GM21381 (cell line): Measurements from ENCODE around the gene JOSD2.

ENCODE experiments used
- ATAC-seq: cut with Tn5 transposase; IDR thresholded peaks from one replicate; pipeline ENCODE4 v1.9.1; 2021; ENCODE audit warnings: mild to moderate bottlenecking, moderate library complexity; ENCODE audit not compliant: unreplicated experiment

Gene JOSD2

DNA sequence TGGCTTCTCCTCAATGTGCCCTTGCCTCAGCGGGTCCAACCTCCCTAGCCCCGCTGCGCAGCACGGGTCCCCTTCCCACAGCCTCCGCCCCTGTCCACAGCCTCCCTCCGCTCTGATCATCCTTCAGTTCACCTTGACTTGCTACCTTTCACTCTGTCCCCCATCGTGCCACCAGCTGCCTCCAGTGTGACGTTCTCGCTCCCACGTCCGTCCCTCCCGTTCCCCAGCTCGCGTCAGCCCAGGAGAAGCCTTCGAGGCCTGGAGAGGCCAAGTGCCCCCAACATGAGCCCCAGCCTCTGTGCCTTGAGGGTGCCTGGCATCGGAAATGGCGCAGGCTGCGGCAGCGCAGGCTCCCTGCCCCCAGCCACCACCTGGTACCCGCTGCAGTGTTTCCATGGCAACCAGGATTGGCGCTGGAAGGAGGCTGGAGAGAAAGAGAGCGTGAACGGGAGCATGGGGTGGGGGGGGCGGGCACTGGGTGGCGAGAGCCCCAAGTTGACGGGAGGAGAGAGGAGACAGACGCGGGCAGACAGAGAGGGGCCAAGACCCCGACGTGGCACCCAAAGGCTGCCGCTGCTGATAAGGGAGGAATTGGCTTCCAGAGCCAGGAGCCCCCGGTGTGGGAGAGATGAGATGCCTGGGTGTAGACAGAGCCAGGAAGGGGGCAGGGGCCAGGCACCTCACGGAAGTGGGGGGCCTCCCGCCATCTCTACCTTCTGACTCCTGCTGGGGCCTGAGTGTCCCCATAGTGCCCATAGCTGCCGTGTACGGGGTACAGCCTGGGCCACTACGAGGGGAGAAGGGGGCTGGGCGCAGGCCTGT is 3.6 kb upstream of the JOSD2 start:
- ATAC-seq: no peak

DNA sequence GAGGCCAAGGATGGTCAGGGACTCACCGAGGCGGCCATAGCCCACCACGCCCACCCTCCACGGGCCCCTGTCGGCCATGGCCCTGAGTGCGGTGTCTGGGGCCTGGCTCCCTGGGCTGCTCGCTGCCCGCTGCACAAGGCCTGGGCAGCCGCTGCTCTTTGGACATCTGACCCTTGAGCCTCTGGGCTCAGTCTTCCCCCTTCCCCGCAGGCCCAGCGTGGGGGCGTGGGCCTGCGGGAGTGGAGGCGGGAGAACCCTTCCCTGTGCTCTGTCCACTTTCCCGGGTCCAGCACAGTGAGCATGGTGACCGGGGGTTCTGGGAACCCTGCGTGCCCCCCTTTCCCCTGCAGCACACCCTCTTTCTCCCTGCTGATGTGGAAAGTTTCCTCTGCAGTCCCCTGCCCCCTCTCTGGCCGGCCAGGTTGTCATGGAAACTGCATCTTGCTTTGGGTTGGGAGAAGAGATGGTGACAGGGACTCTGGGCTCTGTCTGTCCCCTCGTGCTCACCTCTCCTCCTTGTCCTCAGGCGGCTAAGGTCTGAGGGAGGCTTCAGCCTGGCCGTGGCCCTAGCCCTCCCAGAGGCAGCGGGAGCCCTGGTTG is 2.9 kb upstream of the JOSD2 start, which contains the start of gene ASPDH:
Gene ASPDH, minus strand, starts transcription at position 168 of the 600 bp plus-strand sequence. Its CDS starts 90 bp downstream, at position 78.
- no peak for ATAC-seq

DNA sequence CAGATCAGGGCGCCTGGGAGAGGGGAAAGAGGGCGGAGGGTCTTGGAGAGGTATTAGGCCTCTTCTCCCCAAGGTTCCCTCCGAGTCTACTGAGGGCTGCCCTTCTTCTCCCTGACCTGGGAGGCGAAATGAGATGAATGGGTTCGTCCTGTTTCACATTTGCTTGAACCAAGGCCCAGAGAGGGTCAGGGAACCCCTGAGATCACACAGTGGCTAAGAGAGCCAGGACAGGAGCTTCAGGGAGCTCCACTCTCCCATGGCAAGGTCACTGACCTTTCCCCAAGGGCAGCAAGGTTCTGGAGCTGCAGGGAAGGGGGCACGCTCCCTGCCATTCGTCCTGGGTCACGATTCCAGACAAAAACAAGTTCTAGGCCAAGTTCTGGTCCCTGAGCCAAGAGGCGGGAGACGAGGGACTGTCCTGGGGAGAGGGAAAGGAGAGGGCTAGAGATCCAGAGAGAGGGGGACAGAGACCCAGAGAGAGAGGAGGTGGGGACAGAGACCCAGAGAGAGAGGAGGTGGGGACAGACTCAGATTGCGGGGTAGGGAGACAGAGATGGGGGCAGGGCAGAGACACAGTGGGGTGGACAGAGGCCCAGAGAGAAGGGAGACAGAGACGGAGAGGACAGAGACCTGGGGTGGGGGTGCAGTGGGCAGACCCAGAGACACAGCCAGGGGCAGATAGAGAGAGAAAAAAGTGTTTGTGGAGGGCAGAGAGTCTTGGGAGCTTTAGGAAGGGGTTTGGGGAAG is 2.2 kb upstream of the JOSD2 start:
- no peak for ATAC-seq

DNA sequence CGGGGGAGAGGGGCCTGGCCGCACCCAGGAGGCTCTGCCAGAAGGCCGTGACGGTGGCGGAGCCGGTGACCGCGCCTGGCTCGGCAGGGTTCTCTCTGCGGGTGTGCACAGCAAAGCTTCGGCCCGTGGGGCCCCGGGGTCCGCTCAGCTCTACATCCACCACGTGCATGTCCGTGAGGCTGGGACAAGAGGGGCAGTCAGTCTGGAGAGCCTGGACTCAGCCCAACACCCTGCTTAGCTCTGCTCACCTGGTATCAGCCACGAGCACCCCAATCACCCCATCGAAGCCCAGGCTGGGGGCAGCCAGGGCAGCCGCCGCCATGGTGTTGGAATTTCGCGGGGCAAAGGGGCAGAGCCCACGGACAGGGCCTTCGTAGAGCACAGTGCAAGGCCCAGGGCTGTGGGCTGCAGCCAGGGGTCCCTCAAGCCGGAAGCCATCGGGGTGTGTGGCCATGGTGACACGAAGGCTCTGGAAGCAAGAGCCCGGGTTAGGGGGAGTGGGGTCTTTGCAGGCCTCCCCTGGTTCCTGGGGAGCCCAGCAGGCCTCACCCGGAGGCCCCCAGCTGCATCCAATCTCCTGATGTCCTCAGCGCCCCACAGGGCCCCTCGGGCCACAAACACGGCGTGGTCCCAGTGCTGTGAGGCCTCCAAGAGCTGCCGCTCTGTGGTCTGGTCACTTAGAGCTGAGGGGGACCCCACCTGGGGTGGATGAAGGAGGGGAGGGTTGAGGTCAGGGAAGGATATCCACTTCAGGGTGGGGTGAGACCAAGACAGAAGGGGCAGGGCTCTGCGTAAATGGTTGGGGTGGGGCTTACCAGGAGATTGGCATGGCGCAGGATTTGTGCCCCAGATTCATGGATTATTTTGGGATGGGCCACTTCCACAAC is 1.4 kb upstream of the JOSD2 start:
- no peak for ATAC-seq

DNA sequence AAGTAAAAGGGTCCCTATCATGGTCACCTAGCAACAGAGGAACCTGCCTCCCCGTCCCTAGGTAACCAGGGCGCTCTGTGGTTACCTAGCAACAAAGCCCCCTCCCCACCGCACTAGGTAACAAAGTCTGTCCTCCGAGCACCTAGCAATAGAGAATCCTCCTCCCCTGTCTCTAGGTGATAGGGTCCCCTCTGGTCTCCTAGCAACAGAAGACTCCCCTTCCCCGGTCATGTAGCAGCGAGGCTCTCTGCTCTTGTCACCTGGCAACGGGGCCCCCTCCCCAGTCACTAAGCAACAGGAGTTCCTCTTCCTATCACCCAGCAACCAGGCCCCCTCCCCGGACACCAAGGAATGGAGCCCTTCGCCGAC is 307 bp downstream of the JOSD2 start:
- ATAC-seq: no peak

DNA sequence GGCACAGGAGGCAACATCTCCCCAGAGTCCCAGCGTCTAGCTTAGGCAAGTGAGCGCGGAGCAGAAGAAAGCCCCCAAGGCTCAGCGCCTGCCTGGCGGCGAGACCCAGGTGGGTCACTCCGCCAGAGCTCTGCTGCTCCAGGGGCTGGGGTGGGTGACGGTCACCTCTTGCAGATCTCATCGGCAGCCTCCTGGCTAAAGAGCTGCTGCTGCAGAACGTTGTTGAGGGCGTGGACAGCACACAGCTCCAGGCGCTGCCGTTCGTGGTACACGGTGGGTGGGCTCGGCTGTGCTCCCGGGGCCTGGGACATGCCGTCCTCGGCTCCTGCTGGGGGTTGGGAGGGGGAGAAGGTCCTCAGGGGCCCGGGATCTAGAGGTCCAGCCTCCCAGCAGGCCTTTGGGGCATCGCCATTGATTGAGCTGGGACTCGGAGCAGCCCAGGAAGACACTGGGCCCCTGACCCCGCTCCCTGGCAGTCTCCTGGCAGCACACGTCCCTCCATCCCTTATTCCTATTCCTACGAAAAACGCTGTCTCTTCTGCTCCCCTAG is 795 bp downstream of the JOSD2 start:
- ATAC-seq: no peak

DNA sequence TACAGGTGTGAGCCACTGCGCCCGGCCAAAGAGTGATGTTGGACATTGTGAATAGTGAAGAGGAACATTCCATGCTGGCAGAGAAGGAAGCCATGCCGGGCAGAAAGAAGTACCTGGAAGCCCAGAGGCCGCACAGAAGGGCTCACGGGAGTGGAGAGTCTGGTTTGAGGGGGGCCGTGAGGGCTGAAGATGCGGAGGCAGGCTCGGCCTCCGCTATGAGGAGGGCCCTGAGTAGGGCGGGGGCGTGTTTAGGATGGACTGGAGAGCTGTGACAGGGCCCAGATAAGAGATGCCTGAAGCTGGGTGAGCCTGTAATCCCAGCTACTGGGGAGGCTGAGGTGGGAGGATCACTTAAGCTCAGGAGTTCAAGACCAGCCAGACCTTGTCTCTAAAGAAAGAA is 1.6 kb downstream of the JOSD2 start:
- ATAC-seq: no peak

DNA sequence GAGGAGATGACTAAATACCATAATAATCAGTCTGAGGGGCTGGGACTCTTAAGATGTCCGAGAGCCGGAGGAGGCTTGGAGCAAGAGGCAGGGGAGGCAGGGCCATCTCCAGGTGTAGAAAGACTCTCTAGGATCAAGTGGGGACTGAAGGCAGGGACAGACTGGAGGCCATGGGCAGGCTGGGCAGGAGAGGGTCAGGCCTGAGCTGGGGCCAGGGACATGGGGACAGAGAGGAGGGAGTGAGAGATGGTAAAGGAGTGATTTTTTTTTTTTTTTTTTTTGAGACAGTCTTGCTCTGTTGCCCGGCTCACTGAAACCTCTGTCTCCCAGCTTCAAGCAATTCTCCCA is 2.2 kb downstream of the JOSD2 start:
- no peak for ATAC-seq

DNA sequence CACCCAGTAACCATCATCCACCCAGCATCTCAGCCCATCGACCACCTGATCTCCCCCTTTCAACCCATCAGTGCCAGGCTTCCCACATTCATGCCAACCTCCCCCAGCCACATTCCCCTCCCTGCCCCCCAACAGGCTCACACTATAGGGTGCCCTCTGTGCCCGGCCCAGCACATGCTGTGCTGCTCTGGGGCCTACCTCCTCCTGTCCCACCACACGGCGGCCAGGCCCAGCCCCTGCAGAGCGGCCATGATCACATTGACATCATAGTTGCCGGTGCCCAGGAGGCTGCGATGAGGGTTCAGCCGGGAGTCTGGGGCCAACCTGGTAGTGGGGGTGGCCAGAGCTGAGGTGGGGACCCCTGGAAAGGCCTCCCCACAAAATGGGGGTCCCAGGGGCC is 3.6 kb downstream of the JOSD2 start:
- ATAC-seq: no peak

DNA sequence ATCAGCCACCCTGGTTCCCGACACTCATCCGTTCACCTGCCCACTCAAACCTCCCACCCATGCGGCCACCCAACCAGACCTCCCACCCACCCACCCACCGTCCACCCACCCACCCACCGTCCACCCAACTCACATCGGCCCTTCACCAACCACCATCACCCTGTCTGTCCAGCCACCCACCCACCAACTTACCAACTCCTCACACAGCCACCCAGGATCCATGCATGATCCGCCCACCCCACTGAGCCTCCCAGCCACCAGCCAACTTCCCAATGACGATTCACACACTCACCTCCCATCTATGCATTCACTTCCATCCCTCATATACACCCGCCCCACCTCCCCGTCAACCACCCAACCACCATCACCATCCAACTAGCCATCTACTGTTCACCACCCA is 4.3 kb downstream of the JOSD2 start:
- no peak for ATAC-seq

DNA sequence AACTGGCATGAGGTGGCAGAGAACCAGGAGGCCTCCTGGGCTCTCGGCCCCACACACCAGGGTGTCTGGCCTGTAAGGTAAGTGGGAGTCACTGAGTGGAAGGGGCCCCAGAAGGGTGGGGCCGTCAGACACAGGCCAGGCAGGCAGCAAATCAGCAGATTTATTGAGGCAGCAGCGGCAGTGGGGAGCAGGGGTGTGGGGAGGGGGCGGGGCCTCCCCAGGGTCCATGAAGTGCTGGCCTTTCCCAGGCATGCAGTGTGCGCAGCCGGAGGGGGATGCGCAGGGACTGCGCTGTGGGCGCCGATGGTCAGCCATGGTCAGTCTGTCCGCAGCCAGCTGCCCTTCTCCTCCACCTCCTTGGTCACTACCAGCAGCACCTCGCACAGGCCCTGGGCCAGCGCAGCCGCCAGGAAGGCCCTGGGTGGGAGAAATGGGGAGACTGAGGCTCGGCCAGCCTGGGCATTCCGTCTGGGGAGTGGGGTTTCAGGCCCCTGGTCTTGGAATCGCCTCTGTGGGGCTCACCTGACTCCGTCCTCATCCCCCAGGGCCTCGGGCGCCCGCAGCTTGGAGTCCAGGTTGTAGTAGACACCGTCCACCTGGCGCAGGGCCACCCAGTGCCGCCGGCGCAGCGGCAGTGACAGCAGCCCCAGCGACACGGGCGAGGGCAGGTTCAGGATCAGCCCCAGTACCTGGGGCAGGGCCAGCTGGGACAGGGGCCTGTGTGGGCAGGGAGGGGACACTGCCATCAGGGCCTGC is 5.0 kb downstream of the JOSD2 start:
- ATAC-seq: no peak

DNA sequence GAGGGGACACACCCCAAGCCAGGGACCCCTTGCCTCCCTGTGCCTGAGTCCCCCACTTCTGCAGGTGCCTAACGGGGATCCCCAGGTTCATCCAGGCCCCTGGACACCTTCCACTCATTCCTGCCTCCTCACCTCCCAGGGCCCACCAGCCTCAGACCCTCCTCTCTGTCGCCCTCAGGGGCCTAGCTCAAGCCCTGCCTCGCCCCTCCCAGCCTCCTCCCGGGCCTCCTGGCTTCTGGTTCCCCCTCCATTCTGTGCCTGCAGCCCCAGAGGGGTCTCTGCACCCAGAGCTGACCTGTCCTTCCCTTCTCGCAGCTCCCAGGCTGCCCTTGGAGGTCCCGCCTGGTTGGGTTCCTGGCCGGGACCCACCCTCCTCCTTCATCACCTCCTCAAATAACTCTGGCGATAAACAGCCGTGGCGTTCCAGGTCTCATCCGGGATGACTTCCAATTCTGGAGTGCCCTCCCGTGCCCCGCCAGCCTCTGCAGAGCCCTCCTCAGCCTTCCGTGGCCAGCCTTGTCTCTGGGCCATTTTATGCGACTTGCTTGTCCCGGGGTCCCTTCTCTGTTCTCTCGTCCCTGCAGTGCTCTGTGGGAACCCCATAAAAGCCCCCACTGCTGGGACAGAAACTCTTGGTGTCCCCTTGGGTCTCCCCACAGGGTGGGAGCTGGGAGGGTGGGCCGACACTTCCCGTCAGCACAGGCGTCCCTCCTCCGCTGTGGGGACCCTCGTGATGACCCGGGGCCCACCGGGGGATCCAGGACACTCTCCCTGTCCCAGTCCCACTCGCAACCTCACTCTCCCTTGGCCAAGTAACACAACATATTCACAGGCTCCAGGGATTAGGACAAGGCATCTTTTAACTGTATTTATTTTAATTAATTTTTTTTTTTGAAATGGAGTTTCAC is 9.2 kb downstream of the JOSD2 start:
- no peak for ATAC-seq

DNA sequence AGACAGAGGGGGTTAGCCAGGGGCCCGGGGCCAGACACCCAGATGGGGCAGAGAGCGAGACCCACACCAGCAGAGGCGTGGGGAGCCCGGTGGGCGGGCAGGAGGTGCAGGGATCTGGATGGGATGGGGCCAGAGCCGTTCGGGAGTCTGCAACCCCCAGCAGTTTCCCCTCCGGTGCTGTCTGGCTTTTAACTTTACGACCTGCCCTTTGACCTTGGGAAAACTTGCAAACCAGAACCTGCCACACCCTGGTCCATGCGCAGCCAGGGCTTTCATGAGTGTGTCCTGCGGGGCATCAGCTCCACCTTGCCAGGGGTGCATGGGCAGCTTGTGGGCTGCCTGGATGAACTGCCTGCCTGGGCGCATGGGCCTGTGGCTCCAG is 9.8 kb downstream of the JOSD2 start:
- ATAC-seq: no peak

DNA sequence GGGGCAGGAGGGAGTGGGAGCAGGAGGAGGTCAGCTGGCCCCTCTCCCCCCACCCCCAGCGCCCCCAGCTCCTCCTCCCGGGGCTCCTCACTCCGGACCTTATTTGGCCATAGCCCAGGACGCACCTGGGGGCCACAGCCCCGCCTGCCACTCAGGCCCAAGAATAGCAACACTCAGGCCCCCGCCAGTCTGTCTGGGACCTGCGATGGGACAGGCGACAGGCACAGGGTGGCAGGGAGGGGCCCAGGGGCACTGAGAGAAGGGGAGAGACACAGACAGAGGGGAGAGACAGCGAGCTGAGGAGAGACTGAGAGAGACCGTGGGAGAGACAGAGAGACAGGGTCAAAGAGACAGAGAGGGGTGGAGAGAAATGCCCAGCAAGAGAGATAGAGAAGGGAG is 10.2 kb downstream of the JOSD2 start:
- no peak for ATAC-seq

DNA sequence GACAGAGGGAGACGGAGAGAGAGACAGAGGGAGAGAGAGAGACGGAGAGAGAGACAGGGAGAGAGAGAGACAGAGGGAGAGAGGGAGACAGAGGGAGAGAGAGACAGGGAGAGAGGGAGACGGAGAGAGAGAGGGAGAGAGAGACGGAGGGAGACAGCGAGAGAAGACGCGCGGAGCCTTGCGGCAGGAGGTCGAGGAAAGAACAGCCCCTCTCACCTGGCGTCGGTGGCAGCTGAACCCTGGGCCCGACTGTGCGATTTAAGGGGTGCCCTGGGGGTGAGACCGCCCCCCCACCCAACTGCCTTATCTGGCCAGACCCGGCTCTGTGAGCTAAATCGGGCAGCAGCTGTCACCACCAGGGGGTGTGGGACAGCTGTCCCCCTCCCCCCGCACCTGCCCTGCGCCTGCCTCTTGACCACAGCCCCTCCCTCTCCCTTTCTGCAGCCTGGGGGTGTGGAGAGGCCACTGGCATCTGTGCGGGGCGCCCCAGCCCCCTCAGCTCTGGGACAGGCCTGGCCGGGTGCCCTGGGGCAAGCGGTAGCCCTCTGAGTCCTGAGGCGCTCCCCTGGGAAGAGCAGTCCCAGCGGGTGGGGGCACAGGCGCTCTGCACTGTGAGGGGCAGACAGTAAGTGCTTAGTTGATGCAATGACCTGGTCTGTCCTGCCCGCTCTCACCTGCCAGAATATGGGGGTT is 10.8 kb downstream of the JOSD2 start:
- no peak for ATAC-seq

DNA sequence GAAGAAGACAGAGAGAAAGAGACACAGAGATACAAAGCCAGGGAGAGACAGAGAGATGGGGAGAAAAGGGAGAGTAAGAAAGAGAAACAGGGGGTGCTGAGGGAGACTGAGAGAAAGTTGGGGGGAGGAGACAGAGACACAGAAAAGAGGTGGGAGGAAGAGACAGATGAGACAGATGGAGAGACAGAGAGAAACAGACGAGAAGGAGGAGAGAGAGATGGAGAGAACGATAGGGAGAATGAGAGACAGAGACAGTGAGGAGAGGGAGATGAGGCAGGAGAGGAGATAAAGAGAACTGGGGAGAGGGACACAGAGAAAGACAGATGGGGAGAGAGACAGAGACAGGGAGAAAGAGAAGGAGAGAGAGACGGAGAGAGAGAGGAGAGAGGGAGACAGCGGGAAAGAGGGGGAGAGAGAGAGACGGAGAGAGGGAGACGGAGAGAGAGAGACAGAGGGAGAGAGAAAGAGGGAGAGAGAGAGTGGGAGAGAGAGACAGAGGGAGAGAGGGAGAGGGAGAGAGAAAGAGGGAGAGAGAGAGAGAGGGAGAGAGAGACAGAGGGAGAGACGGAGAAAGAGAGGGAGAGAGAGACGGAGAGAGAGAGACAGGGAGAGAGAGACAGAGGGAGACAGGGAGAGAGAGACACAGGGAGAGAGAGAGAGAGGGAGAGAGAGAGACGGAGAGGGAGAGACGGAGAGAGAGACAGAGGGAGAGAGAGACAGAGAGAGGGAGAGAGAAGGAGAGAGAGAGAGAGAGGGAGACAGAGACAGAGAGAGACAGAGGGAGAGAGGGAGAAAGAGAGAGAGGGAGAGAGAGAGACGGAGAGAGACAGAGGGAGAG is 12.6 kb downstream of the JOSD2 start:
- no peak for ATAC-seq

DNA sequence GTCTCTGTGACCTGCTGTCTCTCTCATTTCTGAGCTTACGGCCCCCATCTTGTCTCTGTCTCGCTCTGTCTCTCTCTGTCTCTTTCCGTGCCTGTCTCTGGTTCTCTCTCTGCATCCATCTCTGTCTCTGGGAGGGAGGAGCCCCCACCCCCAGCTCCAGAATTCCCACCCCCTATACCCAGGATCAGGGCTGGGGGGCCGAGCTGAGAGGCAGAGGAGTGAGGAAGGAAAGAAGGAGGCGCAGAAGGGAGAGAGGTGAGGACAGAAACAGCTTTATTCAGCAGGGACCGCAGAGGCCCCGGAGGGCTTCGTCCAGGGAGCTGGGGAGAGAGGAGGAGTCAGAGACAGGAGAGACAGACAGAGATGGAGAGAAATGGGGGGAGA is 14.0 kb downstream of the JOSD2 start:
- ATAC-seq: no peak
